Ramos (cell line): ENCODE results near the gene ANKRD30A.
"Not testable (repeated sequence)": the region's sequence is repeated elsewhere in the genome, so short reads cannot be mapped to it uniquely, and the experiment has no call there.

Experiments
- in situ Hi-C: fragments of 300-500 bp; cut with MboI; formaldehyde crosslinking; loops from one replicate; pipeline ENCODE4 v1.14.3; 2022; ENCODE audit warnings: low sequenced_read_pairs; ENCODE audit not compliant: unreplicated experiment

ANKRD30A gene

GRCh38 chr10:37125191-37125732 is at the start of gene ANKRD30A:
ANKRD30A (plus strand) TSS chr10:37125598; CDS start chr10:37125788, 190 bp downstream.
- in situ Hi-C loops: no loop called here

GRCh38 chr10:37076083-37076482 is 49.3 kb upstream of the ANKRD30A start:
- in situ Hi-C loops: not testable (repeated sequence)

- in situ Hi-C loops: no loop called here
Measured at GRCh38 chr10:37095792-37096573, 29.4 kb upstream of the ANKRD30A start.

- in situ Hi-C loops: no loop called here
Measured at GRCh38 chr10:37101261-37101660, 24.1 kb upstream of the ANKRD30A start.

- in situ Hi-C loops: no loop called here
Measured at GRCh38 chr10:37109000-37109399, 16.4 kb upstream of the ANKRD30A start.

- in situ Hi-C loops: no loop called here
Measured at GRCh38 chr10:37124532-37124931, 866 bp upstream of the ANKRD30A start.

- in situ Hi-C loops: no loop called here
Measured at GRCh38 chr10:37125921-37126320, 523 bp downstream of the ANKRD30A start.

- in situ Hi-C loops: no loop called here
Measured at GRCh38 chr10:37146443-37146842, 21.0 kb downstream of the ANKRD30A start.

- in situ Hi-C loops: not testable (repeated sequence)
Measured at GRCh38 chr10:37162430-37162829, 37.0 kb downstream of the ANKRD30A start.

- in situ Hi-C loops: not testable (repeated sequence)
Measured at GRCh38 chr10:37171945-37172344, 46.5 kb downstream of the ANKRD30A start.

GRCh38 chr10:37178296-37178695 is 52.9 kb downstream of the ANKRD30A start:
- in situ Hi-C loops: not testable (repeated sequence)

GRCh38 chr10:37182719-37183118 is 57.3 kb downstream of the ANKRD30A start:
- in situ Hi-C loops: not testable (repeated sequence)

GRCh38 chr10:37206132-37206531 is 80.7 kb downstream of the ANKRD30A start:
- in situ Hi-C loops: no loop called here

GRCh38 chr10:37220866-37221265 is 95.5 kb downstream of the ANKRD30A start:
- in situ Hi-C loops: no loop called here

GRCh38 chr10:37222046-37222445 is 96.6 kb downstream of the ANKRD30A start:
- in situ Hi-C loops: no loop called here

- in situ Hi-C loops: no loop called here
Measured at GRCh38 chr10:37225163-37225562, 99.8 kb downstream of the ANKRD30A start.

- in situ Hi-C loops: no loop called here
Measured at GRCh38 chr10:37226524-37226923, 101.1 kb downstream of the ANKRD30A start.

GRCh38 chr10:37234692-37235091 is 109.3 kb downstream of the ANKRD30A start:
- in situ Hi-C loops: no loop called here

- in situ Hi-C loops: no loop called here
Measured at GRCh38 chr10:37236093-37236492, 110.7 kb downstream of the ANKRD30A start.

- in situ Hi-C loops: no loop called here
Measured at GRCh38 chr10:37240223-37240622, 114.8 kb downstream of the ANKRD30A start.

GRCh38 chr10:37246637-37247036 is 121.2 kb downstream of the ANKRD30A start:
- in situ Hi-C loops: no loop called here

GRCh38 chr10:37255837-37256236 is 130.4 kb downstream of the ANKRD30A start:
- in situ Hi-C loops: not testable (repeated sequence)
